Amniotic epithelial cell (primary cell): Measurements from ENCODE around the gene TAOK2.
A peak's percentile ranks its signal among the peaks of the same experiment; 100 is the strongest.
"Not testable (repeated sequence)": the region's sequence is repeated elsewhere in the genome, so short reads cannot be mapped to it uniquely, and the experiment has no call there.

Experiments
- DNase-seq: peaks from one replicate; pipeline ENCODE4 v3.0.0-alpha.2; 2010; ENCODE audit warnings: low read depth

TAOK2 gene

GRCh38 chr16:30023586-30023985, 49.9 kb downstream of the TAOK2 start:
- DNase-seq = no peak

- no peak for DNase-seq
Measured at GRCh38 chr16:30024451-30024850, 50.8 kb downstream of the TAOK2 start.

GRCh38 chr16:30025156-30025555, 51.5 kb downstream of the TAOK2 start:
- no peak for DNase-seq

GRCh38 chr16:30025574-30025973, 51.9 kb downstream of the TAOK2 start:
- no peak for DNase-seq

GRCh38 chr16:30026449-30026848, 52.8 kb downstream of the TAOK2 start:
- no peak for DNase-seq

- no peak for DNase-seq
Measured at GRCh38 chr16:30027588-30028437, 54.1 kb downstream of the TAOK2 start.

- no peak for DNase-seq
Measured at GRCh38 chr16:30028438-30029076, 54.9 kb downstream of the TAOK2 start.

GRCh38 chr16:30030011-30030685, 56.5 kb downstream of the TAOK2 start:
- DNase-seq = no peak

GRCh38 chr16:30030841-30031413, 57.3 kb downstream of the TAOK2 start, which contains the start of gene TLCD3B:
Gene TLCD3B (minus strand): TSS chr16:30031271. CDS start chr16:30030527, 744 bp downstream.
- no peak for DNase-seq

GRCh38 chr16:30031477-30031918, 57.8 kb downstream of the TAOK2 start:
- no peak for DNase-seq

- peak; percentile 54 for DNase-seq
Measured at GRCh38 chr16:30032083-30032819, 58.6 kb downstream of the TAOK2 start.

- no peak for DNase-seq
Measured at GRCh38 chr16:30033270-30033669, 59.6 kb downstream of the TAOK2 start.

- no peak for DNase-seq
Measured at GRCh38 chr16:30040221-30040620, 66.6 kb downstream of the TAOK2 start.

- DNase-seq = not testable (repeated sequence)
Measured at GRCh38 chr16:30040690-30041089, 67.0 kb downstream of the TAOK2 start.

- DNase-seq = peak; percentile 43
Measured at GRCh38 chr16:30041841-30042240, 68.2 kb downstream of the TAOK2 start.
